B cell (primary cell): ENCODE measurements around the gene HSPB3. TPM values are rescaled to one million over a fixed set of nuclear protein-coding genes. Genes with fewer than 3 reads are reported as not detected.

Experiments
- ATAC-seq: fragments of 200-7000 bp; cut with Tn5 transposase; one replicate; pipeline ENCODE4 v1.10.0; 2021; ENCODE audit warnings: low read depth, mild to moderate bottlenecking, moderate number of reproducible peaks, moderate library complexity
- CTCF ChIA-PET: fragments of 350-600 bp; sonication (Branson Sonifier 250); formaldehyde crosslinking; loops from one replicate; lab custom pipeline; 2021; ENCODE audit warnings: antibody characterized with exemption, inconsistent platforms; lab: Charles Lee
- POLR2A ChIA-PET: fragments of 350-600 bp; sonication (Branson Sonifier 250); formaldehyde crosslinking; loops from one replicate; lab custom pipeline; 2021; ENCODE audit warnings: antibody characterized with exemption; lab: Charles Lee
- DNase-seq: peaks from one replicate; pipeline ENCODE4 v3.0.0; 2013
- H2AFZ ChIP-seq: 2 replicates; pipeline ENCODE4 v1.6.1; 2012; ENCODE audit warnings: mild to moderate bottlenecking, low read depth, low read length; ENCODE audit not compliant: insufficient read depth, poor library complexity, severe bottlenecking
- H3K27ac ChIP-seq, 2 donors: 1 replicate in 1 of 2; 2 replicates in 1 of 2; pipeline ENCODE4 v1.5.1; 2012 to 2013; ENCODE audit warnings: low read length in 2 of 2, mild to moderate bottlenecking in 2 of 2, moderate library complexity in 1 of 2
- H3K27me3 ChIP-seq, 4 experiments: fragments of 200-600 bp in 1 of 4; sonication (generic) in 1 of 4; replicated peaks in 1 of 4; 1 replicate in 2 of 4; 2 replicates in 2 of 4; pipeline versions ENCODE4 v1.6.1 to v1.7.0; 2013 to 2016; ENCODE audit warnings: low read length in 3 of 4, mild to moderate bottlenecking in 2 of 4, mixed read lengths in 1 of 4, moderate library complexity in 1 of 4; ENCODE audit not compliant: insufficient read depth in 4 of 4, control insufficient read depth in 3 of 4; ENCODE audit errors: control extremely low read depth in 1 of 4
- H3K36me3 ChIP-seq, 2 experiments: replicated peaks in 1 of 2; 1 replicate in 1 of 2; 2 replicates in 1 of 2; pipeline versions ENCODE4 v1.6.1 to v1.7.1; 2013; ENCODE audit warnings: low read length in 1 of 2; ENCODE audit not compliant: insufficient read depth in 2 of 2, control insufficient read depth in 1 of 2; ENCODE audit errors: control extremely low read depth in 1 of 2, extremely low read depth in 1 of 2
- H3K4me1 ChIP-seq, 2 donors: fragments of 200-600 bp in 1 of 2; sonication (generic) in 1 of 2; 1 replicate in 1 of 2; 2 replicates in 1 of 2; pipeline versions ENCODE4 v1.5.1 to v1.6.1; 2013 to 2017; ENCODE audit warnings: low read length in 2 of 2; ENCODE audit not compliant: control insufficient read depth in 2 of 2, insufficient read depth in 2 of 2
- H3K4me2 ChIP-seq: replicated peaks from 2 replicates; pipeline ENCODE3; 2012; ENCODE audit warnings: mild to moderate bottlenecking, low read depth, low read length; ENCODE audit not compliant: poor library complexity, severe bottlenecking
- H3K4me3 ChIP-seq, 5 experiments: fragments of 200-600 bp in 1 of 5; sonication (generic) in 1 of 5; 1 replicate in 3 of 5; 2 replicates in 2 of 5; pipeline versions ENCODE4 v1.5.1 to v1.7.0; 2011 to 2016; ENCODE audit warnings: low read length in 4 of 5, mild to moderate bottlenecking in 4 of 5, low read depth in 2 of 5, control low read depth in 1 of 5, moderate library complexity in 1 of 5; ENCODE audit not compliant: insufficient read depth in 1 of 5; ENCODE audit errors: control extremely low read depth in 1 of 5, extremely low read depth in 1 of 5
- H3K79me2 ChIP-seq: fragments of 200-600 bp; sonication (generic); one replicate; pipeline ENCODE4 v1.6.0; 2016; ENCODE audit warnings: low read length; ENCODE audit not compliant: control insufficient read depth, insufficient read depth
- H3K9ac ChIP-seq: fragments of 200-600 bp; sonication (generic); 2 replicates; pipeline ENCODE4 v1.6.1; 2017; ENCODE audit warnings: mild to moderate bottlenecking, low read length, moderate library complexity
- H3K9me3 ChIP-seq, 3 donors: one replicate each; pipeline versions ENCODE4 v1.6.1 to v1.7.1; 2013; ENCODE audit warnings: low read length in 2 of 3; ENCODE audit not compliant: control insufficient read depth in 2 of 3, insufficient read depth in 1 of 3; ENCODE audit errors: control extremely low read depth in 1 of 3
- H4K20me1 ChIP-seq: 2 replicates; pipeline ENCODE4 v1.6.0; 2012; ENCODE audit warnings: mild to moderate bottlenecking, low read length; ENCODE audit not compliant: insufficient read depth, control insufficient read depth, poor library complexity, severe bottlenecking
- H3K27ac Mint-ChIP-seq: one replicate; pipeline ENCODE4 v1.8.0; 2021; ENCODE audit warnings: mixed read lengths
- H3K27me3 Mint-ChIP-seq: one replicate; pipeline ENCODE4 v1.8.0; 2021; ENCODE audit warnings: mixed read lengths
- H3K4me1 Mint-ChIP-seq: one replicate; pipeline ENCODE4 v1.8.0; 2021; ENCODE audit warnings: mixed read lengths
- H3K4me3 Mint-ChIP-seq: one replicate; pipeline ENCODE4 v1.8.0; 2021; ENCODE audit warnings: mixed read lengths
- H3K9me3 Mint-ChIP-seq: one replicate; pipeline ENCODE4 v1.8.0; 2022; ENCODE audit warnings: mixed read lengths; ENCODE audit not compliant: insufficient read depth
- CTCF ChIP-seq: fragments of 200-600 bp; IDR thresholded peaks from one replicate; pipeline ENCODE4 v1.8.0; 2022; ENCODE audit warnings: antibody characterized with exemption, mild to moderate bottlenecking
- EZH2 ChIP-seq: IDR thresholded peaks from 2 replicates; pipeline ENCODE4 v1.6.1; 2012; ENCODE audit warnings: borderline replicate concordance, low read depth, mild to moderate bottlenecking, moderate library complexity, low read length; ENCODE audit not compliant: insufficient read depth, poor library complexity, severe bottlenecking
- WGBS: methylation state at CpG from one replicate; pipeline ENCODE4 v1.1.5; 2013; ENCODE audit warnings: missing lambda C conversion rate; ENCODE audit not compliant: insufficient coverage; 5-methylcytosine and 5-hydroxymethylcytosine counted together
- intact Hi-C: fragments of 100-400 bp; cut with micrococcal nuclease; formaldehyde crosslinking; loops from one replicate; pipeline ENCODE4 v1.10.0; 2022
- polyA plus RNA-seq: library from polyadenylated mRNA; depleted of rRNA; stranded (reverse); fragments of >200 nt; gene quantifications from 2 replicates; pipeline ENCODE4 v1.2.3, GENCODE V29; 2012
- total RNA-seq, 2 donors: library from RNA; stranded (reverse); fragments of 120-200 nt in 1 of 2; gene quantifications; 1 replicate in 1 of 2; 2 replicates in 1 of 2; pipeline versions ENCODE4 v1.2.3 to v1.2.4, GENCODE V29; 2013 to 2022

Gene HSPB3
- total and polyA plus RNA-seq, 2 donors (not counting 1 experiment from before 2014, with no cell fraction given), result not detected

GRCh38 chr5:54471398-54471797 lies 15.9 kb downstream of the HSPB3 start:
- DNase-seq (no peak), ATAC-seq (no peak)
- H3K9me3 ChIP-seq, result no peaks in the 10 kb centered on the region
- no peak overlapping the region for H3K4me3 ChIP-seq
- ChIA-PET POLR2A (no interaction called here), CTCF (interaction anchor here (0.9 to 1.7 kb wide), 3 partner anchors 16 to 395 kb away, joined by 3 to 9 read pairs (median 8); no protein-coding TSS in a partner anchor)
- intact Hi-C loops, result no loop called here
- H3K4me3 Mint-ChIP-seq, result no peak overlapping the region
- no peaks in the 10 kb centered on the region for H3K79me2 ChIP-seq
- peaks cover 9% of the 10 kb centered on the region for H3K4me1 Mint-ChIP-seq
- H3K9me3 Mint-ChIP-seq, result no peaks in the 10 kb centered on the region
- peaks cover 10% of the 10 kb centered on the region for H3K27me3 Mint-ChIP-seq
- WGBS, result 88% methylated on average over 1 of the region's 3 CpGs
- no peak overlapping the region for H2AFZ ChIP-seq
- TF ChIP-seq CTCF, result no peak
- no peak for TF ChIP-seq EZH2
- no peak overlapping the region for H3K4me2 ChIP-seq
- H3K27ac Mint-ChIP-seq, result no peak overlapping the region
- no peaks in the 10 kb centered on the region for H3K36me3 ChIP-seq
- H4K20me1 ChIP-seq, result no peaks in the 10 kb centered on the region
- H3K9ac ChIP-seq, result no peak overlapping the region
- H3K27ac ChIP-seq, result no peak overlapping the region
- H3K27me3 ChIP-seq, result peaks cover 0 to under 1% (median 0%) of the 10 kb centered on the region in 4 experiments
- peaks cover 5 to 8% of the 10 kb centered on the region in 2 donors for H3K4me1 ChIP-seq

GRCh38 chr5:54476682-54477081 lies 21.2 kb downstream of the HSPB3 start:
- intact Hi-C loops, result no loop called here
- Mint-ChIP-seq H3K27ac (no peak overlapping the region), H3K9me3 (no peaks in the 10 kb centered on the region), H3K27me3 (peaks cover 27% of the 10 kb centered on the region), H3K4me3 (no peak overlapping the region), H3K4me1 (peaks cover 7% of the 10 kb centered on the region)
- Histone ChIP-seq H3K27ac (no peak overlapping the region), H3K4me2 (no peak overlapping the region), H2AFZ (no peak overlapping the region), H3K79me2 (no peaks in the 10 kb centered on the region), H3K36me3 (no peaks in the 10 kb centered on the region), H4K20me1 (no peaks in the 10 kb centered on the region), H3K9ac (no peak overlapping the region), H3K4me1 (no peaks in the 10 kb centered on the region), H3K9me3 (no peaks in the 10 kb centered on the region), H3K4me3 (no peak overlapping the region), H3K27me3 (peaks cover 0 to 8% (median 3%) of the 10 kb centered on the region in 4 experiments)
- ChIA-PET POLR2A (no interaction called here), CTCF (no interaction called here)
- no peak for DNase-seq
- ATAC-seq, result no peak
- no peak for TF ChIP-seq CTCF
- no peak for TF ChIP-seq EZH2
- WGBS, result no CpG with 5 or more reads among the region's 2 CpGs
